Psoas muscle (tissue), 8 donors: ENCODE measurements around the gene TBXAS1. TPM values are rescaled to one million over a fixed set of nuclear protein-coding genes. Genes with fewer than 3 reads are reported as not detected.

Source experiments
- ATAC-seq, 4 donors: fragments of 200-7000 bp; cut with Tn5 transposase; one replicate each; pipeline ENCODE4 v1.9.1; 2020; ENCODE audit warnings: moderate library complexity in 3 of 4, mild to moderate bottlenecking in 2 of 4
- DNase-seq, 2 donors: peaks; one replicate each; pipeline ENCODE4 v3.0.0-alpha.2; 2020
- H3K27ac ChIP-seq: fragments of 200-600 bp; one replicate; pipeline ENCODE4 v1.8.0; 2022
- H3K27me3 ChIP-seq, 3 donors: fragments of 200-600 bp in 1 of 3; one replicate each; pipeline versions ENCODE4 v1.6.1 to v1.8.0; 2013 to 2022; ENCODE audit warnings: low read length in 2 of 3, mild to moderate bottlenecking in 2 of 3, moderate library complexity in 1 of 3; ENCODE audit not compliant: insufficient read depth in 3 of 3
- H3K36me3 ChIP-seq, 2 donors: fragments of 200-600 bp in 1 of 2; one replicate each; pipeline versions ENCODE4 v1.6.1 to v1.8.0; 2013 to 2022; ENCODE audit warnings: low read depth in 1 of 2, mild to moderate bottlenecking in 1 of 2, moderate library complexity in 1 of 2; ENCODE audit not compliant: insufficient read depth in 1 of 2
- H3K4me1 ChIP-seq: fragments of 200-600 bp; one replicate; pipeline ENCODE4 v1.8.0; 2022
- H3K4me3 ChIP-seq: fragments of 200-600 bp; one replicate; pipeline ENCODE4 v1.8.0; 2022; ENCODE audit warnings: mild to moderate bottlenecking
- H3K9me3 ChIP-seq: fragments of 200-600 bp; one replicate; pipeline ENCODE4 v1.8.0; 2022
- CTCF ChIP-seq: fragments of 200-600 bp; IDR thresholded peaks from one replicate; pipeline ENCODE4 v1.8.0; 2022; ENCODE audit warnings: antibody characterized with exemption
- WGBS, 3 donors: extraction: QIAGEN DNeasy Blood & Tissue Kit; methylation state at CpG; one replicate each; pipeline versions ENCODE4 v1.1.6 to v1.1.7; 2013; 5-methylcytosine and 5-hydroxymethylcytosine counted together
- intact Hi-C, 2 donors: fragments of 100-400 bp; cut with DNase I; formaldehyde crosslinking; loops; one replicate each; pipeline versions ENCODE4 v1.11.0 to v1.14.2; 2022
- polyA plus RNA-seq, 3 donors: library from polyadenylated mRNA; stranded (reverse); fragments of 200-250 nt; gene quantifications; one replicate each; pipeline ENCODE4 v1.2.3, GENCODE V29; 2013
- total RNA-seq, 4 donors: library from RNA; stranded (reverse); fragmentation: NEBNext Ultra II Directional in 2 of 4; extraction: Animal tissue kit (Norgen Biotek cat#: 25700) in 2 of 4; gene quantifications; one replicate each; pipeline versions ENCODE4 v1.2.1 to v1.2.4, GENCODE V29; 2021 to 2023
- donor health status: healthy with polysubstance abuse.
- donor health status: DM: no; HTN: no; CAD: no; lungs with moderate emphysema.
- donor health status: Bipolar disorder and iron deficiency.
- donor health status: healthy.
- donor health status: DM: yes; HTN: yes; CAD: no.
- donor health status: DM: no; HTN: no; CAD: no.
- donor health status: DM: no; HTN: no; CAD: no.
- donor health status: DM: yes; HTN: yes; CAD: no.

The TBXAS1 gene
- total and polyA plus RNA-seq, 7 donors: 0.90 to 2.9 (median 2.0) TPM

GRCh38 chr7:139844779-139845442, 15.8 kb downstream of the TBXAS1 start:
- Histone ChIP-seq H3K36me3 (no peaks in the 10 kb centered on the region), H3K27ac (no peak overlapping the region), H3K4me3 (no peak overlapping the region), H3K27me3 (no peaks in the 10 kb centered on the region), H3K4me1 (no peaks in the 10 kb centered on the region), H3K9me3 (no peaks in the 10 kb centered on the region)
- intact Hi-C loops: no loop called here
- TF ChIP-seq CTCF: no peak
- WGBS, 3 donors: 63 to 71% (median 68%) methylated on average over 4 of the region's 4 CpGs
- ATAC-seq: no peak
- no peak for DNase-seq

GRCh38 chr7:139845443-139845805, 16.4 kb downstream of the TBXAS1 start:
- no peak for ATAC-seq
- no peak for DNase-seq
- H3K27me3 ChIP-seq: no peaks in the 10 kb centered on the region
- intact Hi-C loops: no loop called here
- no peaks in the 10 kb centered on the region for H3K9me3 ChIP-seq
- no peak overlapping the region for H3K27ac ChIP-seq
- H3K4me3 ChIP-seq: no peak overlapping the region
- TF ChIP-seq CTCF: no peak
- WGBS, 3 donors: 68 to 74% (median 69%) methylated on average over 4 of the region's 4 CpGs
- H3K36me3 ChIP-seq: no peaks in the 10 kb centered on the region
- no peaks in the 10 kb centered on the region for H3K4me1 ChIP-seq

GRCh38 chr7:139846297-139846696, 17.2 kb downstream of the TBXAS1 start:
- no peaks in the 10 kb centered on the region for H3K9me3 ChIP-seq
- no peak for TF ChIP-seq CTCF
- no peaks in the 10 kb centered on the region for H3K4me1 ChIP-seq
- DNase-seq (no peak), ATAC-seq (no peak)
- no peak overlapping the region for H3K27ac ChIP-seq
- WGBS, 3 donors: 72 to 76% (median 73%) methylated on average over 4 of the region's 4 CpGs
- intact Hi-C loops: no loop called here
- no peaks in the 10 kb centered on the region for H3K36me3 ChIP-seq
- no peak overlapping the region for H3K4me3 ChIP-seq
- no peaks in the 10 kb centered on the region for H3K27me3 ChIP-seq

GRCh38 chr7:139848274-139848673, 19.2 kb downstream of the TBXAS1 start:
- no peaks in the 10 kb centered on the region for H3K9me3 ChIP-seq
- no peak overlapping the region for H3K27ac ChIP-seq
- no peaks in the 10 kb centered on the region for H3K36me3 ChIP-seq
- no peak for ATAC-seq
- no peaks in the 10 kb centered on the region for H3K27me3 ChIP-seq
- no peak overlapping the region for H3K4me3 ChIP-seq
- no peaks in the 10 kb centered on the region for H3K4me1 ChIP-seq
- WGBS, 3 donors: 94 to 97% (median 94%) methylated on average over 2 of the region's 2 CpGs
- TF ChIP-seq CTCF: no peak
- DNase-seq: no peak
- intact Hi-C loops: no loop called here

GRCh38 chr7:139850906-139851305, 21.8 kb downstream of the TBXAS1 start:
- intact Hi-C loops: no loop called here
- Histone ChIP-seq H3K4me3 (no peak overlapping the region), H3K36me3 (no peaks in the 10 kb centered on the region), H3K27me3 (no peaks in the 10 kb centered on the region), H3K9me3 (no peaks in the 10 kb centered on the region), H3K27ac (no peak overlapping the region), H3K4me1 (peaks cover 6% of the 10 kb centered on the region)
- TF ChIP-seq CTCF: no peak
- 79 to 85% (median 83%) methylated on average over 3 of the region's 3 CpGs for WGBS, 3 donors
- no peak for ATAC-seq
- no peak for DNase-seq
